Activated naive CD4-positive, alpha-beta T cell treated with anti-CD3 and anti-CD28 coated beads, Interleukin-2, amount 50 U/mL, for 16 hours (primary cell): ENCODE data around the gene ITPK1.

ENCODE experiments used
- DNase-seq: peaks from one replicate; pipeline ENCODE4 v3.0.0-alpha.2; 2020

The ITPK1 gene

GRCh38 chr14:92932448-92933395 lies 183.0 kb downstream of the ITPK1 start:
- DNase-seq: no peak

- no peak for DNase-seq
Observed at GRCh38 chr14:92931681-92932447, 183.9 kb downstream of the ITPK1 start.

GRCh38 chr14:92930737-92931602 lies 184.8 kb downstream of the ITPK1 start:
- no peak for DNase-seq

- no peak for DNase-seq
Observed at GRCh38 chr14:92929689-92930608, 185.8 kb downstream of the ITPK1 start.

GRCh38 chr14:92928961-92929688 lies 186.6 kb downstream of the ITPK1 start:
- DNase-seq: no peak

- DNase-seq: no peak
Observed at GRCh38 chr14:92928258-92928629, 187.5 kb downstream of the ITPK1 start.

GRCh38 chr14:92927349-92928257 lies 188.1 kb downstream of the ITPK1 start:
- DNase-seq: no peak

- DNase-seq: no peak
Observed at GRCh38 chr14:92926931-92927330, 188.8 kb downstream of the ITPK1 start.

- DNase-seq: no peak
Observed at GRCh38 chr14:92926180-92926845, 189.4 kb downstream of the ITPK1 start.

- DNase-seq: no peak
Observed at GRCh38 chr14:92925446-92925845, 190.3 kb downstream of the ITPK1 start.

- DNase-seq: no peak
Observed at GRCh38 chr14:92924247-92924646, 191.5 kb downstream of the ITPK1 start.

- no peak for DNase-seq
Observed at GRCh38 chr14:92923744-92924103, 192.0 kb downstream of the ITPK1 start.

GRCh38 chr14:92922883-92923743 lies 192.6 kb downstream of the ITPK1 start, which contains the start of gene CHGA:
TSS of gene CHGA (plus strand) at chr14:92923150. CDS start at chr14:92923360, 210 bp downstream.
- DNase-seq: peak; percentile 46

GRCh38 chr14:92922155-92922735 lies 193.5 kb downstream of the ITPK1 start:
- no peak for DNase-seq

- no peak for DNase-seq
Observed at GRCh38 chr14:92920001-92920400, 195.7 kb downstream of the ITPK1 start.

- no peak for DNase-seq
Observed at GRCh38 chr14:92917956-92918355, 197.8 kb downstream of the ITPK1 start.

- DNase-seq: no peak
Observed at GRCh38 chr14:92917041-92917940, 198.4 kb downstream of the ITPK1 start.
